HEK293T (cell line): ENCODE results near the gene DTD1.

ENCODE experiments used
- CTCF ChIA-PET: fragments of 350-600 bp; formaldehyde crosslinking; extraction: SDS; loops from one replicate; lab custom pipeline; 2021; ENCODE audit warnings: antibody characterized with exemption, inconsistent platforms; lab: Yijun Ruan, JAX
- POLR2A ChIA-PET: fragments of 350-600 bp; formaldehyde crosslinking; extraction: SDS; loops from one replicate; lab custom pipeline; 2020; ENCODE audit warnings: antibody characterized with exemption, inconsistent platforms; lab: Yijun Ruan, JAX
- DNase-seq: peaks from one replicate; pipeline ENCODE4 v3.0.0; 2012; ENCODE audit warnings: mixed read lengths; ENCODE audit errors: extremely low spot score
- ARNT ChIP-seq: fragments of 450-650 bp; IDR thresholded peaks from 2 replicates; pipeline ENCODE4 v1.6.1; 2017; ENCODE audit warnings: mild to moderate bottlenecking
- BHLHE40 ChIP-seq: fragments of 450-650 bp; IDR thresholded peaks from 2 replicates; pipeline ENCODE4 v1.6.1; 2016; ENCODE audit warnings: mild to moderate bottlenecking, moderate library complexity, borderline replicate concordance
- CTBP1 ChIP-seq: fragments of 450-650 bp; IDR thresholded peaks from 2 replicates; pipeline ENCODE4 v1.6.1; 2016; ENCODE audit warnings: borderline replicate concordance
- ELF4 ChIP-seq: fragments of 450-650 bp; IDR thresholded peaks from 2 replicates; pipeline ENCODE4 v1.6.1; 2017; ENCODE audit warnings: antibody characterized with exemption
- FOXA1 ChIP-seq: fragments of 450-650 bp; IDR thresholded peaks from 2 replicates; pipeline ENCODE4 v1.6.1; 2016; ENCODE audit warnings: mild to moderate bottlenecking
- FOXK2 ChIP-seq: fragments of 450-650 bp; IDR thresholded peaks from 2 replicates; pipeline ENCODE4 v1.6.1; 2016; ENCODE audit warnings: mild to moderate bottlenecking
- FOXM1 ChIP-seq: fragments of 450-650 bp; IDR thresholded peaks from 2 replicates; pipeline ENCODE4 v1.6.1; 2017; ENCODE audit warnings: mild to moderate bottlenecking, borderline replicate concordance
- HDGF ChIP-seq: fragments of 450-650 bp; IDR thresholded peaks from 2 replicates; pipeline ENCODE4 v1.6.1; 2017; ENCODE audit warnings: antibody characterized with exemption, borderline replicate concordance
- L3MBTL2 ChIP-seq: fragments of 450-650 bp; conservative IDR thresholded peaks from 2 replicates; pipeline ENCODE4 v1.6.1; 2016; ENCODE audit warnings: mild to moderate bottlenecking
- LEF1 ChIP-seq: fragments of 450-650 bp; IDR thresholded peaks from 2 replicates; pipeline ENCODE4 v1.6.1; 2017; ENCODE audit warnings: mild to moderate bottlenecking, borderline replicate concordance
- NFRKB ChIP-seq: fragments of 450-650 bp; IDR thresholded peaks from 2 replicates; pipeline ENCODE4 v1.6.1; 2016; ENCODE audit warnings: mild to moderate bottlenecking, moderate library complexity
- PKNOX1 ChIP-seq: fragments of 450-650 bp; IDR thresholded peaks from 2 replicates; pipeline ENCODE4 v1.6.1; 2016
- SP1 ChIP-seq: fragments of 450-650 bp; IDR thresholded peaks from 2 replicates; pipeline ENCODE4 v1.6.1; 2017
- SUZ12 ChIP-seq: fragments of 450-650 bp; IDR thresholded peaks from 2 replicates; pipeline ENCODE4 v1.6.1; 2016; ENCODE audit warnings: mild to moderate bottlenecking
- TARDBP ChIP-seq: fragments of 450-650 bp; IDR thresholded peaks from 2 replicates; pipeline ENCODE4 v1.6.1; 2016
- ZNF384 ChIP-seq: fragments of 450-650 bp; IDR thresholded peaks from 2 replicates; pipeline ENCODE4 v1.6.1; 2016

Gene DTD1

GRCh38 chr20:18577942-18578341, 9.9 kb upstream of the DTD1 start:
- CTCF ChIA-PET, result interaction anchor here (0.6 kb wide), 1 partner anchor 7 kb away, joined by 4 read pairs; no protein-coding TSS in a partner anchor
- DNase-seq, result no peak
- POLR2A ChIA-PET, result no interaction called here
- TF ChIP-seq TARDBP (no peak), FOXM1 (no peak), ZNF384 (no peak), FOXA1 (no peak), CTBP1 (no peak), NFRKB (no peak), HDGF (no peak), FOXK2 (no peak), PKNOX1 (no peak), ARNT (no peak), BHLHE40 (no peak), LEF1 (no peak), SP1 (no peak), SUZ12 (no peak), ELF4 (no peak), L3MBTL2 (no peak)

- no peak for TF ChIP-seq ARNT
- no peak for TF ChIP-seq ZNF384
- no peak for TF ChIP-seq SP1
- TF ChIP-seq BHLHE40, result no peak
- TF ChIP-seq FOXA1, result no peak
- no peak for TF ChIP-seq CTBP1
- TF ChIP-seq LEF1, result no peak
- no peak for TF ChIP-seq FOXK2
- TF ChIP-seq SUZ12, result no peak
- TF ChIP-seq TARDBP, result no peak
- TF ChIP-seq HDGF, result no peak
- TF ChIP-seq PKNOX1, result no peak
- CTCF ChIA-PET, result no interaction called here
- DNase-seq, result no peak
- POLR2A ChIA-PET, result no interaction called here
Measured at GRCh38 chr20:18578581-18578980, 9.3 kb upstream of the DTD1 start.

- POLR2A ChIA-PET, result interaction anchor here (0.9 kb wide), 1 partner anchor 9 kb away, joined by 3 read pairs; no protein-coding TSS in a partner anchor
- CTCF ChIA-PET, result interaction anchor here (0.6 kb wide), 1 partner anchor 836 kb away, joined by 9 read pairs; no protein-coding TSS in a partner anchor
- DNase-seq, result no peak
- no peak for TF ChIP-seq LEF1
- no peak for TF ChIP-seq ARNT
- TF ChIP-seq NFRKB, result no peak
- TF ChIP-seq FOXM1, result no peak
- TF ChIP-seq PKNOX1, result no peak
- TF ChIP-seq SP1, result no peak
- no peak for TF ChIP-seq L3MBTL2
- TF ChIP-seq SUZ12, result no peak
- no peak for TF ChIP-seq FOXA1
- no peak for TF ChIP-seq CTBP1
- no peak for TF ChIP-seq TARDBP
- TF ChIP-seq FOXK2, result no peak
- no peak for TF ChIP-seq ZNF384
- no peak for TF ChIP-seq ELF4
- TF ChIP-seq BHLHE40, result no peak
- TF ChIP-seq HDGF, result no peak
Measured at GRCh38 chr20:18580012-18580411, 7.8 kb upstream of the DTD1 start.

GRCh38 chr20:18585134-18585533, 2.7 kb upstream of the DTD1 start:
- POLR2A ChIA-PET, result interaction anchor here (1.5 kb wide), 1 partner anchor 18 kb away, joined by 3 read pairs; no protein-coding TSS in a partner anchor
- CTCF ChIA-PET, result interaction anchor here (0.6 kb wide), 3 partner anchors 8 to 19 kb away, joined by 4 to 8 read pairs (median 8); no protein-coding TSS in a partner anchor
- TF ChIP-seq L3MBTL2, result no peak
- TF ChIP-seq LEF1, result no peak
- TF ChIP-seq FOXK2, result no peak
- TF ChIP-seq FOXM1, result no peak
- DNase-seq, result no peak

GRCh38 chr20:18588574-18588933, 700 bp downstream of the DTD1 start:
- TF ChIP-seq BHLHE40, result no peak
- TF ChIP-seq L3MBTL2, result no peak
- POLR2A ChIA-PET, result interaction anchor here (0.6 to 1.5 kb wide), 4 partner anchors 22 to 151 kb away, joined by 3 to 6 read pairs (median 4); partner anchors contain the start of genes DZANK1, POLR3F, SEC23B and SMIM26
- DNase-seq, result no peak

GRCh38 chr20:18589941-18590674, 2.3 kb downstream of the DTD1 start:
- CTCF ChIA-PET, result no interaction called here
- POLR2A ChIA-PET, result interaction anchor here (0.7 kb wide), 1 partner anchor 25 kb away, joined by 3 read pairs; no protein-coding TSS in a partner anchor
- TF ChIP-seq SUZ12 (no peak), PKNOX1 (no peak), FOXA1 (no peak), FOXM1 (no peak), L3MBTL2 (no peak), ELF4 (no peak), ZNF384 (no peak), SP1 (no peak), BHLHE40 (no peak), FOXK2 (no peak), NFRKB (no peak), TARDBP (no peak), ARNT (no peak), HDGF (no peak), CTBP1 (no peak), LEF1 (no peak)

More at GRCh38 chr20:18588574-18588933, 700 bp downstream of the DTD1 start:
- CTCF ChIA-PET, result no interaction called here

More at GRCh38 chr20:18589941-18590674, 2.3 kb downstream of the DTD1 start:
- no peak for DNase-seq
